GM10248 (cell line): ENCODE data around the gene NKX1-1.

ENCODE experiments used
- CTCF ChIA-PET: fragments of 300-600 bp; sonication (Branson Sonifier 250); formaldehyde crosslinking; extraction: SDS; loops from one replicate; lab custom pipeline; 2021; ENCODE audit warnings: antibody characterized with exemption; lab: Yijun Ruan, JAX
- POLR2A ChIA-PET: fragments of 350-650 bp; sonication (Branson Sonifier 250); formaldehyde crosslinking; extraction: SDS; loops from one replicate; lab custom pipeline; 2020; ENCODE audit warnings: antibody characterized with exemption; lab: Yijun Ruan, JAX
- DNase-seq: peaks from one replicate; pipeline ENCODE4 v3.0.0; 2012; ENCODE audit errors: extremely low spot score
- CTCF ChIP-seq: IDR thresholded peaks from 2 replicates; pipeline ENCODE4 v1.5.1; 2012; ENCODE audit warnings: mild to moderate bottlenecking, low read depth; ENCODE audit errors: extremely low read depth, missing control alignments, control extremely low read depth

The NKX1-1 gene

DNA sequence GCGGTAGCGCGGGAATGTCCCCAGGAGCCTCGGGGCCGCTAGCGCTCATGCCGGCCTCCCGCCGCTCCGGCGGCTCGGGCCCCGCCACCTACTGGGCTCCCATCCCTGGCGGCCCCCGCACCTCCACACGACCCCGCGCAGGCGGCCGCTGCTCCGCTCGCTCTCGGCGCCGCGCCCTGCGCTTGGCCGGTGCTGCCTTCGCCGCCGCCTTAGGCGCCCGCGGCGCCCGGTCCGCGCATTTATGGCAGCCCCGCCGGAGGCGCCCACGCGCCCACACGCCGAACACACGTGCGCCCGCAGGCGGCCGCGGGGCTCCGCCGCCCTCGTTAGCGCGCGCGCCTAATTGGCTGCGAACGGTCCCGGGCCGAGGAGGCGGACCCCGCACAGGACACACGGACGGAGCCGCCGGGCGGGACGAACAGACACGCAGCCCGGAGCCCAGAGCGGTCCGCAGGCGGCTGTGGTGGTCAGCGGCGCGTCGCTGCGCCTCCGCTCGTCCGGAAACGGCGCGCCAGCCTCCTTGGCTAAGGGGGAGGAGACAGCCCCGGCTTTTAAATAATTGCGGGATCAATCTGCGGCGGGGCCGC, at the start of gene NKX1-1:
Gene NKX1-1, minus strand, starts transcription at position 49 of the 587 bp plus-strand sequence. Its CDS starts 0 bp downstream, at position 49.
- ChIA-PET CTCF (no interaction called here), POLR2A (no interaction called here)
- no peak for DNase-seq
- TF ChIP-seq CTCF = no peak

GRCh38 chr4:1453731-1454130, 47.5 kb upstream of the NKX1-1 start:
- no peak for DNase-seq
- no peak for TF ChIP-seq CTCF
- ChIA-PET POLR2A (no interaction called here), CTCF (no interaction called here)

DNA sequence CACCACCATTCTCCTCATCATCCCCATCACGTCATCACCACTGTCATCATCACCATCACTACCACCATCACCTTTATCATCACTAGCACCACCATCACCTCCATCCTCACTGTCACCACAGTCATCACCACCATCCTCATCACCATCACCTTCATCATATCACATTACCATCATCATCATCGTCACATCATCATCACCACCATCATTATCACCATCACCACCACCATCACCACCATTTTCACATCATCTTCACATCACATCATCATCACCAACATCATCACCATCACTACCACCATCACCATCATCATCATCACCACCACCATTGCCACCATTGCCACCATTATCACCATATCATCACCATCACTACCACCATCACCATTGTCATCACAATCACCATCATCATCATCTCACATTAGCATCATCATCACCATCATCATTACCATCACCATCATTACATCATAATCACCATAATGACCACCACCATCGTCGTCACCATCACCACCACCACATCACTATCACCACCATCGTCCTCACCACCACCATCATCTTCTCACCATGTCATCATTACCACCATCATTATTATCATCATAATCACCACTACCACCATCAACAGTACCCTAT, 46.3 kb upstream of the NKX1-1 start:
- ChIA-PET POLR2A (no interaction called here), CTCF (no interaction called here)
- DNase-seq = no peak
- no peak for TF ChIP-seq CTCF

- no peak for TF ChIP-seq CTCF
- CTCF ChIA-PET = no interaction called here
- POLR2A ChIA-PET = no interaction called here
These were observed 45.5 kb upstream of the NKX1-1 start for GRCh38 chr4:1451752-1452122.

DNA sequence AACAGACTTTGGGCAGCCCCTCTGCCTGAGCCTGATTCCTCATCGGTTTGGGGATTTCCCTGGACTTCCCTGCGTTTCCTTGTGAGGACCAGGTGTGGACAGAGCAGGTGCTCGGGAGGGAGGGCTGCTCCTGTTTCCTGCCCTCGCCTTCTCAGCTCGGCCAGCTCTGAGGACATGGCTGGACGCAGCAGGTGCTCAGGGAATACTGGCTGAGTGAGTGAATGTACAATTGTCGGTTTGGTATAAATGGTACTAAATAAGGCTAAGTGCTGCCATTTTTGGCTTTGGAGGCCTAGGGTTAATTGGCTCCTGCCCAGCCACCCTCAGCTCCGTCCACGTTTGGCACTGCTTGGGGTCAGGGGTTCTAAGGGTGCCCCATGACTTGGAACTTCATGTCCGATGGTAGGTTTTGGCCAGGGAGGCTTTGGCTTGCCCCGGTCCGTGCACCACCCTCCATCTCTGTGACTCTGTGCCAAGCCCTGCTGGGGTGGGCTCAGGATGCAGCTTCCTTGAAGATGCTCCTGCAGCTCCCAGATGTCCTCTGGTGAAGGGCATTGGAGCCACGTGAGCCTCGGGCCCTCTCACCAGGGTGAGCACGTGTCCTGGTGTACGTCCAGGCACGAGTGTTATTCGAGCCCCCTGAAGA, 45.0 kb upstream of the NKX1-1 start:
- no peak for TF ChIP-seq CTCF
- DNase-seq = no peak
- POLR2A ChIA-PET = no interaction called here
- CTCF ChIA-PET = no interaction called here

More at GRCh38 chr4:1451752-1452122, 45.5 kb upstream of the NKX1-1 start:
- no peak for DNase-seq

GRCh38 chr4:1449833-1450741, 43.8 kb upstream of the NKX1-1 start:
- ChIA-PET CTCF (no interaction called here), POLR2A (no interaction called here)
- DNase-seq = no peak
- no peak for TF ChIP-seq CTCF
